Loucy (cell line): ENCODE data around the gene RHOT2.

Source experiments
- EZH2phosphoT487 ChIP-seq: fragments of 200-600 bp; IDR thresholded peaks from 2 replicates; pipeline ENCODE4 v1.6.1; 2018; ENCODE audit warnings: antibody characterized with exemption, mild to moderate bottlenecking, moderate library complexity, borderline replicate concordance
- TF ChIP-seq, protein P1 (sequence below): fragments of 200-600 bp; sonication (generic); conservative IDR thresholded peaks from 2 replicates; pipeline ENCODE4 v1.5.1; 2014; ENCODE audit warnings: mild to moderate bottlenecking, antibody characterized with exemption, low read length

DNA sequence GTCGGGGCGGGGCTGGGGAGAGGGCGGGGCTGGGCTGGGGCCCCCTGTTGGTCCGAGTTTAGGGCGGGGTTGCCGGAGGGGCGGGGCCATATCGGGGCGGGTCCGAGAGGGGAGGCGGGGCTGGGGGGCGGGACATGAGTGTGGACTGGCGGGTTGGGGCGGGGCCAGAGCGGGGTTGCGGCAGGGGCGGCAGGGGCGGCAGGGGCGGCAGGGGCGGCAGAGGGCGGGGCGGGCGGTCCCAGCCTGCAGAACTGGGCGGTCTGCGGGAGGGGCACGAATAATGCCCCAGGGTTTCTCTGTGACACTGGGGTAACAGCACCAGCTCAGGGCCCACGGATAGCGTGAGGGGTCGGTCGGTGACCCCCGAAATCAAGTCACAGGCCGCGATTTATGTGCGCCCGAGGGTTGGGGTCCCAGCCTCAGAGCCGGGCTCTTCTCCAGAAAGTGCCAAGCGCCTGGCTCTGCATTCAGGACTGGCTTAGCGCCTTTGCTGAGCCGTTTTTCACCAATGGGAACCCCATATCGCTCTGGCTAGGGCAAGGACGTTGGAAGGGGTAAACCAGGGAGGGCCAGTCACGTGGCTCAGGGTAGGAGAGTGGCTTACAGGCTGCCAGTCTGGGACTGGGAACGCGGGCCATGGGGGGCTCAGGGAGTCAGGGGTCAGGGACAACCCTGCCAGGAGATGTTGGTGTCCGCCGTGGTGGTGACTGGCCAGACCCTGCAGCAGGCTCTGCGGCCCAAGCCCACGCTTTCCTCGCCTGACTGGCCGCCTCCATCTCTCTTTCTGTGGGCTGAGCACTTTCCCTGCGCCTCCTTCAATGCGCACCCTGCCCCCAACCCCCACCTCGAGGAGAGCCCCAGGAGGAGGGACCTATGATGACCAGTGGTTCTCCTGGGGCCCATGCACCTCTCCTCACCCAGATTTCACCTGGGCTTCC is 30.6 kb upstream of the RHOT2 start:
- TF ChIP-seq, protein P1, sequence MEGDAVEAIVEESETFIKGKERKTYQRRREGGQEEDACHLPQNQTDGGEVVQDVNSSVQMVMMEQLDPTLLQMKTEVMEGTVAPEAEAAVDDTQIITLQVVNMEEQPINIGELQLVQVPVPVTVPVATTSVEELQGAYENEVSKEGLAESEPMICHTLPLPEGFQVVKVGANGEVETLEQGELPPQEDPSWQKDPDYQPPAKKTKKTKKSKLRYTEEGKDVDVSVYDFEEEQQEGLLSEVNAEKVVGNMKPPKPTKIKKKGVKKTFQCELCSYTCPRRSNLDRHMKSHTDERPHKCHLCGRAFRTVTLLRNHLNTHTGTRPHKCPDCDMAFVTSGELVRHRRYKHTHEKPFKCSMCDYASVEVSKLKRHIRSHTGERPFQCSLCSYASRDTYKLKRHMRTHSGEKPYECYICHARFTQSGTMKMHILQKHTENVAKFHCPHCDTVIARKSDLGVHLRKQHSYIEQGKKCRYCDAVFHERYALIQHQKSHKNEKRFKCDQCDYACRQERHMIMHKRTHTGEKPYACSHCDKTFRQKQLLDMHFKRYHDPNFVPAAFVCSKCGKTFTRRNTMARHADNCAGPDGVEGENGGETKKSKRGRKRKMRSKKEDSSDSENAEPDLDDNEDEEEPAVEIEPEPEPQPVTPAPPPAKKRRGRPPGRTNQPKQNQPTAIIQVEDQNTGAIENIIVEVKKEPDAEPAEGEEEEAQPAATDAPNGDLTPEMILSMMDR: no peak
- TF ChIP-seq EZH2phosphoT487: no peak
